Mammary epithelial cell (primary cell): ENCODE measurements around the gene CCDC68.

Experiments used
- CTCF ChIP-seq, 2 donors: IDR thresholded peaks in 1 of 2; conservative IDR thresholded peaks in 1 of 2; 2 replicates each; pipeline ENCODE4 v1.5.1; 2011 to 2012; ENCODE audit warnings: inconsistent platforms in 2 of 2, low read length in 2 of 2, mild to moderate bottlenecking in 2 of 2, control low read depth in 1 of 2, low read depth in 1 of 2; ENCODE audit not compliant: insufficient read depth in 1 of 2; ENCODE audit errors: extremely low read depth in 1 of 2
- EZH2 ChIP-seq: IDR thresholded peaks from 2 replicates; pipeline ENCODE4 v1.6.1; 2012; ENCODE audit warnings: low read length, inconsistent platforms, borderline replicate concordance

DNA sequence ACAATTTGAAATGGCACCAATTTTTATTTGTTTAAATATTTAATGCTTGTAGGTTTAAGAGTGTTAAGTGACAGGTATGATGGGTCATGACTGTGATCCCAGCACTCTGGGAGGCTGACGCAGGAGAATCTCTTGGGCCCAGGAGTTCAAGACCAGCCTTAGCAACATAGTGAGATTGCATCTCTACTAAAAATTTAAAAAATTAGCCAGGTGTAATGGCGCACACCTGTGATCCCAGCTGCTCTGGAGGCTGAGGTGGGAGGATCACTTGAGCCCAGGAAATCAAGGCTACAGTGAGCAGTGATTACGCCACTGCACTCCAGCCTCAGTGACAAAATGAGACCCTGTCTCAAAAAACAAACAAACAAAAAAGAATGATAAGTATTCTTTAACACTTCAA is 43.0 kb upstream of the CCDC68 start:
- no peak for TF ChIP-seq CTCF (conservative IDR thresholded peaks at IDR 0.05 in 1 of 2, IDR thresholded peaks at IDR 0.05 in 1 of 2; ENCODE audit: extremely low read depth in 1 of 2, insufficient read depth in 1 of 2, low read depth in 1 of 2, low read length in 2 of 2)
- TF ChIP-seq EZH2 = no peak
